NCI-H1048 (cell line): ENCODE measurements around the gene WASHC4.
"Not testable (repeated sequence)": the region's sequence is repeated elsewhere in the genome, so short reads cannot be mapped to it uniquely, and the experiment has no call there.

Source experiments
- DNase-seq: peaks from one replicate; lab custom pipeline; 2025; lab: John Stamatoyannopoulos, UW

Gene WASHC4

GRCh38 chr12:105090361-105090760 is 17.2 kb upstream of the WASHC4 start:
- no peak for DNase-seq

GRCh38 chr12:105091476-105092206 is 15.9 kb upstream of the WASHC4 start:
- no peak for DNase-seq

- DNase-seq: no peak
Measured at GRCh38 chr12:105092336-105092735, 15.2 kb upstream of the WASHC4 start.

- DNase-seq: not testable (repeated sequence)
Measured at GRCh38 chr12:105095338-105095737, 12.2 kb upstream of the WASHC4 start.

GRCh38 chr12:105099356-105099755 is 8.2 kb upstream of the WASHC4 start:
- DNase-seq: no peak

- no peak for DNase-seq
Measured at GRCh38 chr12:105100207-105100985, 7.1 kb upstream of the WASHC4 start.

- DNase-seq: no peak
Measured at GRCh38 chr12:105100998-105101397, 6.5 kb upstream of the WASHC4 start.

GRCh38 chr12:105102673-105103072 is 4.9 kb upstream of the WASHC4 start:
- no peak for DNase-seq

GRCh38 chr12:105104762-105105161 is 2.8 kb upstream of the WASHC4 start:
- DNase-seq: no peak

- no peak for DNase-seq
Measured at GRCh38 chr12:105106621-105107020, 910 bp upstream of the WASHC4 start.

GRCh38 chr12:105107171-105107493 is 399 bp upstream of the WASHC4 start:
- no peak for DNase-seq

GRCh38 chr12:105109465-105110212 is 2.1 kb downstream of the WASHC4 start:
- DNase-seq: no peak

GRCh38 chr12:105110851-105111250 is 3.3 kb downstream of the WASHC4 start:
- DNase-seq: no peak

GRCh38 chr12:105113094-105113493 is 5.6 kb downstream of the WASHC4 start:
- DNase-seq: no peak

- no peak for DNase-seq
Measured at GRCh38 chr12:105116969-105117368, 9.4 kb downstream of the WASHC4 start.

GRCh38 chr12:105120551-105120950 is 13.0 kb downstream of the WASHC4 start:
- no peak for DNase-seq

- DNase-seq: no peak
Measured at GRCh38 chr12:105138248-105138647, 30.7 kb downstream of the WASHC4 start.

GRCh38 chr12:105141320-105141922 is 33.9 kb downstream of the WASHC4 start:
- DNase-seq: no peak

- DNase-seq: no peak
Measured at GRCh38 chr12:105142259-105142658, 34.7 kb downstream of the WASHC4 start.

- no peak for DNase-seq
Measured at GRCh38 chr12:105156260-105156659, 48.7 kb downstream of the WASHC4 start.

- no peak for DNase-seq
Measured at GRCh38 chr12:105157606-105158005, 50.1 kb downstream of the WASHC4 start.

- no peak for DNase-seq
Measured at GRCh38 chr12:105158876-105159275, 51.3 kb downstream of the WASHC4 start.
